Measurements from ENCODE around the gene COMMD4.

DNA sequence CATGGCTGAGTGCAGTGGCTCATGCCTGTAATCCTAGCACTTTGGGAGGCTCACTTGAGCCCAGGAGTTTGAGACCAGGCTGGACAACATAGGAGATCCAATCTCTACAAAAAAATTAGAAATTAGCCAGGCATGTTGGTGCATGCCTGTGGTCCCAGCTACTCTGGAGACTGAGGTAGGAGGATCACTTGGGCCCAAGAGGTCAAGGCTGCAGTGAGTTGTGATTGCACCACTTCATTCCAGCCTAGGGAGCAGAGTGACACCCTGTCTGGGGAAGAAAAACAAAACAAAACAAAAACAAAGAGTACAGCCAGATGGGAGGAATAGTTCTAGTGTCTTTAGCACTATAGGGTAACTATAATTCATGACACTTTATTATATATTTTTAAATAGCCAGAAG lies 26.2 kb upstream of the COMMD4 start:
- TF ChIP-seq POLR2AphosphoS5 (IDR thresholded peaks at IDR 0.05) = no peak
- TF ChIP-seq EP300 (IDR thresholded peaks at IDR 0.05) = no peak
- TF ChIP-seq, protein P1, sequence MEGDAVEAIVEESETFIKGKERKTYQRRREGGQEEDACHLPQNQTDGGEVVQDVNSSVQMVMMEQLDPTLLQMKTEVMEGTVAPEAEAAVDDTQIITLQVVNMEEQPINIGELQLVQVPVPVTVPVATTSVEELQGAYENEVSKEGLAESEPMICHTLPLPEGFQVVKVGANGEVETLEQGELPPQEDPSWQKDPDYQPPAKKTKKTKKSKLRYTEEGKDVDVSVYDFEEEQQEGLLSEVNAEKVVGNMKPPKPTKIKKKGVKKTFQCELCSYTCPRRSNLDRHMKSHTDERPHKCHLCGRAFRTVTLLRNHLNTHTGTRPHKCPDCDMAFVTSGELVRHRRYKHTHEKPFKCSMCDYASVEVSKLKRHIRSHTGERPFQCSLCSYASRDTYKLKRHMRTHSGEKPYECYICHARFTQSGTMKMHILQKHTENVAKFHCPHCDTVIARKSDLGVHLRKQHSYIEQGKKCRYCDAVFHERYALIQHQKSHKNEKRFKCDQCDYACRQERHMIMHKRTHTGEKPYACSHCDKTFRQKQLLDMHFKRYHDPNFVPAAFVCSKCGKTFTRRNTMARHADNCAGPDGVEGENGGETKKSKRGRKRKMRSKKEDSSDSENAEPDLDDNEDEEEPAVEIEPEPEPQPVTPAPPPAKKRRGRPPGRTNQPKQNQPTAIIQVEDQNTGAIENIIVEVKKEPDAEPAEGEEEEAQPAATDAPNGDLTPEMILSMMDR (IDR thresholded peaks at IDR 0.05) = no peak
